NCI-H446 treated with DMSO at 0.1 percent for 48 hours (cell line): ENCODE measurements around the gene ELOA.
"Not testable (repeated sequence)": the region's sequence is repeated elsewhere in the genome, so short reads cannot be mapped to it uniquely, and the experiment has no call there.

Experiments
- DNase-seq: peaks from one replicate; lab custom pipeline; 2025; lab: John Stamatoyannopoulos, UW

The ELOA gene

GRCh38 chr1:23733281-23733680, 10.0 kb upstream of the ELOA start:
- DNase-seq = not testable (repeated sequence)

GRCh38 chr1:23736437-23737134, 6.7 kb upstream of the ELOA start:
- DNase-seq = no peak

- DNase-seq = no peak
These were observed 1.7 kb upstream of the ELOA start for GRCh38 chr1:23741609-23742008.

GRCh38 chr1:23742670-23743286, 493 bp upstream of the ELOA start:
- no peak for DNase-seq

GRCh38 chr1:23745515-23745914, 2.2 kb downstream of the ELOA start:
- DNase-seq = peak; percentile 50

GRCh38 chr1:23748016-23748415, 4.7 kb downstream of the ELOA start:
- no peak for DNase-seq

GRCh38 chr1:23751050-23751814, 8.0 kb downstream of the ELOA start:
- no peak for DNase-seq

- DNase-seq = no peak
These were observed 8.5 kb downstream of the ELOA start for GRCh38 chr1:23751815-23752200.

GRCh38 chr1:23752909-23753308, 9.6 kb downstream of the ELOA start:
- DNase-seq = no peak

- DNase-seq = no peak
These were observed 13.4 kb downstream of the ELOA start for GRCh38 chr1:23756676-23757075.

- DNase-seq = no peak
These were observed 14.5 kb downstream of the ELOA start for GRCh38 chr1:23757812-23758211.

GRCh38 chr1:23759277-23759676, 16.0 kb downstream of the ELOA start:
- no peak for DNase-seq

GRCh38 chr1:23763041-23763577, 19.8 kb downstream of the ELOA start:
- DNase-seq = no peak

- DNase-seq = no peak
These were observed 25.5 kb downstream of the ELOA start for GRCh38 chr1:23768733-23769132.

- DNase-seq = peak; percentile 54
These were observed 29.0 kb downstream of the ELOA start for GRCh38 chr1:23772049-23772853.

GRCh38 chr1:23772854-23773242, 29.6 kb downstream of the ELOA start:
- DNase-seq = no peak

GRCh38 chr1:23774174-23774880, 31.1 kb downstream of the ELOA start:
- DNase-seq = no peak

GRCh38 chr1:23776217-23776616, 32.9 kb downstream of the ELOA start:
- DNase-seq = no peak

- DNase-seq = peak; percentile 76
These were observed 34.9 kb downstream of the ELOA start, which contains the start of gene PITHD1 for GRCh38 chr1:23777979-23778814. Gene PITHD1, plus strand, starts transcription at chr1:23778418. Its CDS starts 98 bp downstream, at chr1:23778516.

- no peak for DNase-seq
These were observed 36.6 kb downstream of the ELOA start for GRCh38 chr1:23779826-23780371.
